ENCODE data around the gene RAPSN.

RAPSN gene

GRCh38 chr11:47425611-47426010 is 23.3 kb downstream of the RAPSN start:
- no peak for FAIRE-seq
- DNase-seq (ENCODE audit: insufficient read length, low spot score), result no peak
- TF ChIP-seq TAF1 (IDR thresholded peaks at IDR 0.05; ENCODE audit: low read depth, low read length), result no peak
- no peak for TF ChIP-seq PAX5 (IDR thresholded peaks at IDR 0.05; ENCODE audit: insufficient read depth, low read length, severe bottlenecking)
- TF ChIP-seq POLR2A (IDR thresholded peaks at IDR 0.05; ENCODE audit: low read depth, low read length), result no peak
- TF ChIP-seq POU2F2 (IDR thresholded peaks at IDR 0.05; ENCODE audit: low read depth, low read length), result no peak
- TF ChIP-seq SPI1 (IDR thresholded peaks at IDR 0.05; ENCODE audit: low read depth, low read length), result no peak
- no peak for TF ChIP-seq POLR2AphosphoS5 (IDR thresholded peaks at IDR 0.05; ENCODE audit: low read depth, low read length)

- FAIRE-seq (no peak), DNase-seq (ENCODE audit: insufficient read length, low spot score) (no peak)
- no peak for TF ChIP-seq TAF1 (IDR thresholded peaks at IDR 0.05; ENCODE audit: low read depth, low read length)
- TF ChIP-seq POLR2AphosphoS5 (IDR thresholded peaks at IDR 0.05; ENCODE audit: low read depth, low read length), result peak; percentile 44
- no peak for TF ChIP-seq PAX5 (IDR thresholded peaks at IDR 0.05; ENCODE audit: insufficient read depth, low read length, severe bottlenecking)
- TF ChIP-seq POLR2A (IDR thresholded peaks at IDR 0.05; ENCODE audit: low read depth, low read length), result peak; percentile 38
Measured at GRCh38 chr11:47418454-47419259, 30.3 kb downstream of the RAPSN start.

DNA sequence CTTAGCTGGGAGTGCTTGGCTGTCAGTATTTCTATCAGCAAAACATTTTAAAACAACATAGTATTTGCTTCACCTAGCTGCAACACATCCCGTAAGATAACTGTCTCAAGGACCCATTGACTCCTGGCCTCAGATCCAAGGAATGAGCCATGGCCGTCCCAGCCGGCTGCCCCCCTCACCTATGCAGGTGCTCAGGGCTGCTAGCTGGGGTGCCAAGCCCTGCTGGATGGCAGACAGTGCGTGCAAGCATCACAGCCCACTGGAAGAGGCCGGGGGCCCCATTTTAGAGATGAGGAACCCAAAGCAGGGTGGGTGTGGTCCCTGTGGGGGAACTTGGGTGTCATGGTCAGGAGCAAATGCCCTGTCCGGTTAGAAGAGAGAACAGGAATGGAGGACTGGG is 31.2 kb downstream of the RAPSN start:
- TF ChIP-seq POLR2AphosphoS5 (IDR thresholded peaks at IDR 0.05; ENCODE audit: low read depth, low read length) (peak; percentile 7; the same call in 1 of the 2 replicates), PAX5 (IDR thresholded peaks at IDR 0.05; ENCODE audit: insufficient read depth, low read length, severe bottlenecking) (no peak), SPI1 (IDR thresholded peaks at IDR 0.05; ENCODE audit: low read depth, low read length) (no peak), POLR2A (IDR thresholded peaks at IDR 0.05; ENCODE audit: low read depth, low read length) (peak; percentile 47; the same call in 1 of the 2 replicates)
- FAIRE-seq, result no peak
- DNase-seq (ENCODE audit: insufficient read length, low spot score), result no peak

DNA sequence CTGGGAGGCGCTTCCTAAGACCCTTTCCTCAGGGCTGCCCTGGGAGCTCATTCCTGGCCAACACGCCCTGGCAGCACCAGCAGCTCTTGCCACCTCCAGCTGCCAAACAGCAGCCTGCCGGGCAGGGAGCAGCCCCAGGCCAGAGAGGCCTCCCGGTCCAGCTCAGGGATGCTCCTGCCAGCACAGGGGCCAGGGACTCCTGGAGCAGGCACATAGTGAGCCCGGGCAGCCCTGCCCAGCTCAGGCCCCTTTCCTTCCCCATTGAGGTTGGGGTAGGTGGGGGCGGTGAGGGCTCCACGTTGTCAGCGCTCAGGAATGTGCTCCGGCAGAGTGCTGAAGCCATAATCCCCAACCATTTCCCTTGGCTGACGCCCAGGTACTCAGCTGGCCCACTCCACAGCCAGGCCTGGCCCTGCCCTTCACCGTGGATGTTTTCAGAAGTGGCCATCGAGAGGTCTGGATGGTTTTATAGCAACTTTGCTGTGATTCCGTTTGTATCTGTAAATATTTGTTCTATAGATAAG is 32.9 kb downstream of the RAPSN start:
- FAIRE-seq, result no peak
- DNase-seq (ENCODE audit: insufficient read length, low spot score), result no peak
- TF ChIP-seq POLR2A (IDR thresholded peaks at IDR 0.05; ENCODE audit: low read depth, low read length), result no peak; the same call in 1 of the 2 replicates
- TF ChIP-seq POU2F2 (IDR thresholded peaks at IDR 0.05; ENCODE audit: low read depth, low read length), result 0 out of 2 replicates have a peak, but pooled peaks have one; percentile 14

GRCh38 chr11:47415091-47415854 is 33.7 kb downstream of the RAPSN start:
- no peak for TF ChIP-seq TAF1 (IDR thresholded peaks at IDR 0.05; ENCODE audit: low read depth, low read length)
- no peak for TF ChIP-seq SPI1 (IDR thresholded peaks at IDR 0.05; ENCODE audit: low read depth, low read length)
- TF ChIP-seq POLR2A (IDR thresholded peaks at IDR 0.05; ENCODE audit: low read depth, low read length), result peak; percentile 56; the same call in 1 of the 2 replicates
- TF ChIP-seq POU2F2 (IDR thresholded peaks at IDR 0.05; ENCODE audit: low read depth, low read length), result no peak
- no peak for FAIRE-seq
- DNase-seq (ENCODE audit: insufficient read length, low spot score), result no peak

DNA sequence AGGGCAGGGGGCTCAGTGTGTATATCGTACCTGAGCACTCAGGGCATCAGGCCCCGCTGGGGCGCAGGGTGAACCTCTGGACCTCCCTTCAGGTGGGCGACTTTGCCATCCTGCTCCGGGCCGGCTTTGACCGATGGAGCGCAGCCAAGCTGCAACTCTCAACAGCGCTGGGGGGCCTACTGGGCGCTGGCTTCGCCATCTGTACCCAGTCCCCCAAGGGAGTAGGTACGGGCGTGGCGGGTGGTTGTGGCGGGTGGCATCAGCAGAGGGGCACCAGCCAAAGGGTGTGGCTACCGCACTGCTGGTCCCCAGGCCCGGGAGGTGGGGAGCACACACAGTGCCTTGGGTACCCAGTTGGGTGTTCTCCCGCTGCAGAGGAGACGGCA is 34.3 kb downstream of the RAPSN start:
- no peak for FAIRE-seq
- DNase-seq (ENCODE audit: insufficient read length, low spot score), result no peak
- TF ChIP-seq POLR2A (IDR thresholded peaks at IDR 0.05; ENCODE audit: low read depth, low read length) (no peak), PAX5 (IDR thresholded peaks at IDR 0.05; ENCODE audit: insufficient read depth, low read length, severe bottlenecking) (no peak), SPI1 (IDR thresholded peaks at IDR 0.05; ENCODE audit: low read depth, low read length) (no peak), POU2F2 (IDR thresholded peaks at IDR 0.05; ENCODE audit: low read depth, low read length) (no peak), TAF1 (IDR thresholded peaks at IDR 0.05; ENCODE audit: low read depth, low read length) (no peak), POLR2AphosphoS5 (IDR thresholded peaks at IDR 0.05; ENCODE audit: low read depth, low read length) (no peak)

GRCh38 chr11:47413908-47414684 is 34.8 kb downstream of the RAPSN start:
- FAIRE-seq, result no peak
- no peak; the same call in 1 of the 2 replicates for TF ChIP-seq POLR2A (IDR thresholded peaks at IDR 0.05; ENCODE audit: low read depth, low read length)
- no peak for TF ChIP-seq TAF1 (IDR thresholded peaks at IDR 0.05; ENCODE audit: low read depth, low read length)
- no peak for DNase-seq (ENCODE audit: insufficient read length, low spot score)

- TF ChIP-seq PAX5 (IDR thresholded peaks at IDR 0.05; ENCODE audit: insufficient read depth, low read length, severe bottlenecking) (no peak), POLR2AphosphoS5 (IDR thresholded peaks at IDR 0.05; ENCODE audit: low read depth, low read length) (no peak), SPI1 (IDR thresholded peaks at IDR 0.05; ENCODE audit: low read depth, low read length) (no peak), POLR2A (IDR thresholded peaks at IDR 0.05; ENCODE audit: low read depth, low read length) (no peak), POU2F2 (IDR thresholded peaks at IDR 0.05; ENCODE audit: low read depth, low read length) (no peak), TAF1 (IDR thresholded peaks at IDR 0.05; ENCODE audit: low read depth, low read length) (no peak)
- DNase-seq (ENCODE audit: insufficient read length, low spot score), result no peak
- no peak for FAIRE-seq
Measured at GRCh38 chr11:47413351-47413750, 35.6 kb downstream of the RAPSN start.

Measured in GM12891 (cell line).